ENCODE measurements around the gene HDAC4. TPM values are rescaled to one million over a fixed set of nuclear protein-coding genes. Genes with fewer than 3 reads are reported as not detected.

The HDAC4 gene
- total RNA-seq, 1 experiment from 2014 or later = 61.5 TPM

GRCh38 chr2:239197146-239197545, 203.7 kb downstream of the HDAC4 start:
- H3K9me3 ChIP-seq (ENCODE audit: insufficient read depth, low read depth) = no peaks in the 10 kb centered on the region
- DNase-seq = no peak
- CTCF ChIA-PET = interaction anchor here (0.6 kb wide), 1 partner anchor 1495 kb away, joined by 13 read pairs; no protein-coding TSS in a partner anchor

DNA sequence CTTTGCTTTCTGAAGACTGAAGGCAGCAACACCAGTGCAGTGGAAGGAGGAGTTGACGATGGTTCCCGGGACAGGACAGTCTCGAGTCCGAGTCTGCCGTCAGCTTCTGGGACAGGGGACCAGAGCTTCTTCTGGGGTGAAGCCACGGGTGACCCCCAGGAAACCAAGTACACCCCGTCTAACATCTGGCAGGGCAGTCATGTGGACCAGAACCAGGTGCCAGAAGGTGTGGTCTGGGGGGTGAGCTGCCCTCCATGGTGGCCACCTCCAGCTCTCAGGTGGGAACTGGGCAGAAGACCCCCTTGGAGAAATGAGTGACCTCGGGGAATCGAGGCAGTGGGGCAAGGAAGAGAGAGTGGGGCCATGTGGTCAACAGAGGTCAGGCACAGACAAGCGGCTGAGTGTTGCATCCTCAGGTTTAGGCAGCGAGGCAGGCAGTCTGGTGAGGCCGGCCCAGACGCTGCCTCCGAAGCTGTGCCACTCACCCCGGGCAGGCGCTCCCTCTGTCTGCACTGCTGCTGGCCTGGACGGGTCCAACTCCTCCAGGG, 204.3 kb downstream of the HDAC4 start:
- no peak overlapping the region for H3K4me2 ChIP-seq
- H3K79me2 ChIP-seq (ENCODE audit: low read depth) = no peaks in the 10 kb centered on the region
- H3K4me1 ChIP-seq (replicated peaks; ENCODE audit: insufficient read depth) = no peaks in the 10 kb centered on the region
- no peaks in the 10 kb centered on the region for H3K36me3 ChIP-seq (ENCODE audit: low read depth)
- TF ChIP-seq CTCF (conservative IDR thresholded peaks at IDR 0.05) (no peak), EZH2 (IDR thresholded peaks at IDR 0.05; ENCODE audit: low read depth) (no peak)
- no peaks in the 10 kb centered on the region for H3F3A ChIP-seq (ENCODE audit: insufficient read depth, low read depth)
- H4K20me1 ChIP-seq (ENCODE audit: insufficient read depth) = peaks cover 8% of the 10 kb centered on the region
- ChIA-PET CTCF (no interaction called here), POLR2A (ENCODE audit: unreplicated experiment) (no interaction called here)
- no peaks in the 10 kb centered on the region for H3K27me3 ChIP-seq (ENCODE audit: insufficient read depth, low read depth)
- H2AFZ ChIP-seq = no peak overlapping the region
- intact Hi-C loops (cut with micrococcal nuclease; ENCODE audit: unreplicated experiment) = no loop called here
- no peak overlapping the region for H3K4me3 ChIP-seq
- BruUV-seq (replicated peaks) = no TSS peak
- no peaks in the 10 kb centered on the region for H3K9me3 ChIP-seq (ENCODE audit: insufficient read depth, low read depth)
- no peak overlapping the region for H3K27ac ChIP-seq
- no peaks in the 10 kb centered on the region for H3K9me2 ChIP-seq (ENCODE audit: insufficient read depth)
- DNase-seq = no peak

More at GRCh38 chr2:239197146-239197545, 203.7 kb downstream of the HDAC4 start:
- Histone ChIP-seq H3K36me3 (ENCODE audit: low read depth) (no peaks in the 10 kb centered on the region), H3K9me2 (ENCODE audit: insufficient read depth) (no peaks in the 10 kb centered on the region), H2AFZ (no peak overlapping the region), H3F3A (ENCODE audit: insufficient read depth, low read depth) (no peaks in the 10 kb centered on the region), H3K27me3 (ENCODE audit: insufficient read depth, low read depth) (no peaks in the 10 kb centered on the region), H4K20me1 (ENCODE audit: insufficient read depth) (peaks cover 8% of the 10 kb centered on the region), H3K79me2 (ENCODE audit: low read depth) (no peaks in the 10 kb centered on the region), H3K27ac (no peak overlapping the region), H3K4me2 (no peak overlapping the region), H3K4me1 (replicated peaks; ENCODE audit: insufficient read depth) (no peaks in the 10 kb centered on the region), H3K4me3 (no peak overlapping the region)
- TF ChIP-seq EZH2 (IDR thresholded peaks at IDR 0.05; ENCODE audit: low read depth) = no peak
- no TSS peak for BruUV-seq (replicated peaks)
- POLR2A ChIA-PET (ENCODE audit: unreplicated experiment) = no interaction called here
- intact Hi-C loops (cut with micrococcal nuclease; ENCODE audit: unreplicated experiment) = no loop called here

GRCh38 chr2:239195992-239196391, 204.8 kb downstream of the HDAC4 start:
- TF ChIP-seq CTCF (conservative IDR thresholded peaks at IDR 0.05) (no peak), EZH2 (IDR thresholded peaks at IDR 0.05; ENCODE audit: low read depth) (no peak)
- H3K4me2 ChIP-seq = no peak overlapping the region
- H3K79me2 ChIP-seq (ENCODE audit: low read depth) = no peaks in the 10 kb centered on the region
- no peak overlapping the region for H3K27ac ChIP-seq
- no peaks in the 10 kb centered on the region for H3K36me3 ChIP-seq (ENCODE audit: low read depth)
- no TSS peak for BruUV-seq (replicated peaks)
- H3K9me3 ChIP-seq (ENCODE audit: insufficient read depth, low read depth) = no peaks in the 10 kb centered on the region
- ChIA-PET POLR2A (ENCODE audit: unreplicated experiment) (no interaction called here), CTCF (no interaction called here)
- no peaks in the 10 kb centered on the region for H3K9me2 ChIP-seq (ENCODE audit: insufficient read depth)
- no peak overlapping the region for H2AFZ ChIP-seq
- H4K20me1 ChIP-seq (ENCODE audit: insufficient read depth) = peaks cover 2% of the 10 kb centered on the region
- intact Hi-C loops (cut with micrococcal nuclease; ENCODE audit: unreplicated experiment) = no loop called here
- H3K4me3 ChIP-seq = no peak overlapping the region
- H3F3A ChIP-seq (ENCODE audit: insufficient read depth, low read depth) = no peaks in the 10 kb centered on the region
- H3K4me1 ChIP-seq (replicated peaks; ENCODE audit: insufficient read depth) = no peaks in the 10 kb centered on the region
- no peaks in the 10 kb centered on the region for H3K27me3 ChIP-seq (ENCODE audit: insufficient read depth, low read depth)
- DNase-seq = no peak

GRCh38 chr2:239195318-239195871, 205.4 kb downstream of the HDAC4 start:
- Histone ChIP-seq H3K4me2 (no peak overlapping the region), H3K79me2 (ENCODE audit: low read depth) (no peaks in the 10 kb centered on the region), H2AFZ (no peak overlapping the region), H4K20me1 (ENCODE audit: insufficient read depth) (no peaks in the 10 kb centered on the region; the same call in 1 of the 2 replicates), H3K27ac (no peak overlapping the region), H3K36me3 (ENCODE audit: low read depth) (no peaks in the 10 kb centered on the region), H3F3A (ENCODE audit: insufficient read depth, low read depth) (no peaks in the 10 kb centered on the region), H3K9me3 (ENCODE audit: insufficient read depth, low read depth) (no peaks in the 10 kb centered on the region), H3K9me2 (ENCODE audit: insufficient read depth) (no peaks in the 10 kb centered on the region), H3K4me1 (replicated peaks; ENCODE audit: insufficient read depth) (no peaks in the 10 kb centered on the region), H3K27me3 (ENCODE audit: insufficient read depth, low read depth) (no peaks in the 10 kb centered on the region), H3K4me3 (no peak overlapping the region)
- DNase-seq = no peak
- no TSS peak for BruUV-seq (replicated peaks)
- TF ChIP-seq CTCF (conservative IDR thresholded peaks at IDR 0.05) = no peak
- no peak for TF ChIP-seq EZH2 (IDR thresholded peaks at IDR 0.05; ENCODE audit: low read depth)
- ChIA-PET POLR2A (ENCODE audit: unreplicated experiment) (no interaction called here), CTCF (no interaction called here)
- intact Hi-C loops (cut with micrococcal nuclease; ENCODE audit: unreplicated experiment) = no loop called here
